Activated effector memory CD4-positive, alpha-beta T cell treated with anti-CD3 and anti-CD28 coated beads, Interleukin-2, amount 50 U/mL, for 16 hours (primary cell): ENCODE data around the gene KREMEN1.

Experiments
- DNase-seq: peaks from one replicate; pipeline ENCODE4 v3.0.0-alpha.2; 2020

The KREMEN1 gene

GRCh38 chr22:29208879-29209623 is 136.2 kb downstream of the KREMEN1 start:
- DNase-seq, result no peak

- no peak for DNase-seq
Measured at GRCh38 chr22:29209624-29209929, 136.7 kb downstream of the KREMEN1 start.

DNA sequence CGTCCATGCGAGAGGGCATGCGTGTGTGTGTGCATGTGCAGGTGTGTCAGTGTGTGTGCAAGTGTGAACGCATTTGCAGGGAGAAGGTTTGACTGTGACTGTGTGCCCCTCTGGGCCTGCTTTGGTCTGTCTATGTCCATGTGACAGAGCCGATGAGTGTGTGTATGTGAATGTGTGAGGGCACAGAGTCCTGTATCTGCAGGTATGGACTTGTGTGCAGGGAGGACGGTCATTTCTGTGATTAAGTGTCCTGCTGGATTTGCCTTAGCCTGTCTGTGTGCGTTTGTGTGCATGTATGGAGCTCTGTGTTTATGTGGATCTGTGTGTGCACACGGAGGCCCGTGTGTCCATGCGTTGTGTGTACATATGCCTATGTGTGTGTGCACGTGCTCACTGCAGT is 138.2 kb downstream of the KREMEN1 start:
- no peak for DNase-seq

DNA sequence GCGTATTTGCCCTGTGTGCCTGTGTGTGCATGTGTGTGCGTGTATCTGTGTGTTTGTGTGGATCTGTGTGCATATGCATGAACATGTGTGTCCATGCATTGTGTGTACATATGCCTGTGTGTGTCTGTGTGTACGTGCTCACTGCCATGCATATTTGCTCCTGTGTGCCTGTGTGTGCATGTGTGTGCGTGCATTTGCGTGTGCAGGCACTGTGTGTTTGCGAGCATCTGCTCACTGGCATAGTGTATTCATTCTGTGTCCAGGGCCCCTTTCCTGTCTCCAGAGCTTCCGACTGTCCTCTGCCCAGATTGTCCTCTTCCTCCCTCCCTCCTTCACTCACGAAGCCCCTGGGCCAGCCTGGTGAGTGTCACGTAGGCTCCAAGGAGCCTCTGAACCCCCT is 138.6 kb downstream of the KREMEN1 start:
- DNase-seq, result no peak

- DNase-seq, result no peak
Measured at GRCh38 chr22:29212743-29213142, 139.9 kb downstream of the KREMEN1 start.

GRCh38 chr22:29213493-29213892 is 140.7 kb downstream of the KREMEN1 start:
- DNase-seq, result no peak

DNA sequence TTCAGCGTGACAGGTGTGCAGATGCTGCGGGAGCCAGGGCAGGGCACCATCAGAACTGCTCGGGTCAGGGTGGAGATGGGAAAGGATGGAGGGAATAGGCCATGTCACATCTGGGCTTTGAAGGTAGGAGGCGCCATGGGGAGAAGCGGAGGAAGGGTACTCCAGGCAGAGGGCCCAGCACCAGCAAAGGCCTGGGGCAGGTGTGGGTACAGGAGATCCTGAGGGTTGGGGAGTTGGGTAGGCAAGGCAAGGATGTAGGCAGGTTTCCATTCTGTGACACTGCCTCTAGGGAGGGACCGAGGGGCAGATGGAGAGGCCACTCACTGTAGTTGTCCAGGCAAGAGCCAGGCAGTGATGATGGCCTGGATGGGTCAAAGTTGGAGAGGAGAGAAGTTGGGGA is 141.4 kb downstream of the KREMEN1 start:
- DNase-seq, result no peak

DNA sequence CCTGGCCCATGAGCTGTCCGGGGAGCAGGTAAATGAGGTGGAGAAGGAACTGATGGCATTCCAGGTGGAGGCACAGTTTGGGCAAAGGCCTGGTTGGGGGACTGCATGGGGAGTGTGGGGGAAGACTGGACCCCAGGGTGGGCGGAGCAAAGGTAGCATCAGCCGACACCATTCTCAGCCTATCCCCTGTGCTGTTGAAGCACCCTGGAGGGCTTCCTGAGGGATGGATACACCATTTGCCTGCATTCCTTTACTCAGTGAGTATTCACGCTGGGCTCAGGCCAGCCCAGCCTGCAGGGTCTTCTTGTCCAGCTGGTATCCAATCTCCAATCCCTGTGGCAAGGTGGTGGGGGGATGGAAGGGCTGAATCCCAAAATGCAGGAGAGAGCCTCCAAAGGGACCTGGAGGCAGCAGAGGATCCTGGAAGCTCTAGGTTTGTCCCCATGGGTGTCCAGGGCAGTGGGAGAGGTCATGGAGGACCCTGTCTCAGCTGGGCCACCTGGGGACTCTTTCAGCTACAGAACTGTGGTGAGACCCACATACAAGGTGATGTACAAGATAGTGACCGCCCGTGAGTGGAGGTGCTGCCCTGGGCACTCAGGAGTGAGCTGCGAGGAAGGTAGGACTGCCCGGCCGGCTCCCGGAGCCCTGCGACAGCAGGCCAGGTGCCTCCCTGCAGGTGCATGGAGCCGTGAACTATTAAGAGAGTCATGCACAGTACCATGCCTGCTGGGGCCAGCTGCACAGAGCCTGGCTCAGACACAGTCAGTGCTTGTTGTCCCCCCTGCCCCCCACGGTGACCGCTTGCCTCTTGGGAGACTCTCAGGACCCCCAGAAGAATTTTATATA is 142.4 kb downstream of the KREMEN1 start:
- no peak for DNase-seq

DNA sequence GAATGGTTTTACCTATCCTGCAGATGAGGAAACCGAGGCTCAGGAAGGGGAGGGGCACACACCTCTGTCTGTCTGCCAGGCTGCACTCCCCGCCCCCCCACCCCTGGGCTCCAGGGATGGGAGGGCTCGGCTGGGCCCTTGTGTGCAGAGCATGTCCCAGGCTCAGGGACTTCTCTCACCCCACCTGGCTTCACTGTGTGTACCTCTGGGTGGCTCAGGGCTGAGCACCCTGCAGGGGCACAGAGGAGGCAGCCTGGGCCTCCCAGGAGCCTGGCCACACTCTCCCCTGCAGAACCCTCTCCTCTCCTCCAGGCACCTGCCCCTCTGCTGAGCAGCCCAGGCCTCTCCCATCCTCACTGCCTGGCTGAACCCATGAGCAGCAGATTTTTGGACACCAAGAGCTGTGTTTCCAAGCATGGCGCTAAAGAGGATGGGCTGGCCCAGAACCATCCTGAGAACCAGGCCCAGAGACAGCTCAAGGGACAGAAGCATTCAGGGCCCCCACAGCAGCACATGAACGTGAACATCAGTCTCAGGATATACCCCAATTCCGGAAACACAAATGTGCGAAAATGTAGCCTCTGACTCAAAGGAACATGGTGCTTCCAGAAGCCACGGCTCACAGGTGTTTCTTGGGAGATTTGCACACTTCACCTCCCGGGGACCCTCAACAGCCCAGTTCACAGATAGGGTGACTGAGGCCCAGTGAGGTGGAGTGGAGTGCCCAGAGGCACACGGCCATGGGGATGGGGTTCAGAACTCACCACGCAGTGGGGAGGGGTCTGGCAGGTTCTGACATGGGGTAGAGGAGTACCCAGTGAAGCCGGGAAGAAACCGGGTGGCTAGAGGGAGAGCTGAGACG is 143.4 kb downstream of the KREMEN1 start:
- no peak for DNase-seq

- DNase-seq, result no peak
Measured at GRCh38 chr22:29216873-29217666, 144.2 kb downstream of the KREMEN1 start.
